Measurements from ENCODE around the gene AOPEP.

AOPEP gene

DNA sequence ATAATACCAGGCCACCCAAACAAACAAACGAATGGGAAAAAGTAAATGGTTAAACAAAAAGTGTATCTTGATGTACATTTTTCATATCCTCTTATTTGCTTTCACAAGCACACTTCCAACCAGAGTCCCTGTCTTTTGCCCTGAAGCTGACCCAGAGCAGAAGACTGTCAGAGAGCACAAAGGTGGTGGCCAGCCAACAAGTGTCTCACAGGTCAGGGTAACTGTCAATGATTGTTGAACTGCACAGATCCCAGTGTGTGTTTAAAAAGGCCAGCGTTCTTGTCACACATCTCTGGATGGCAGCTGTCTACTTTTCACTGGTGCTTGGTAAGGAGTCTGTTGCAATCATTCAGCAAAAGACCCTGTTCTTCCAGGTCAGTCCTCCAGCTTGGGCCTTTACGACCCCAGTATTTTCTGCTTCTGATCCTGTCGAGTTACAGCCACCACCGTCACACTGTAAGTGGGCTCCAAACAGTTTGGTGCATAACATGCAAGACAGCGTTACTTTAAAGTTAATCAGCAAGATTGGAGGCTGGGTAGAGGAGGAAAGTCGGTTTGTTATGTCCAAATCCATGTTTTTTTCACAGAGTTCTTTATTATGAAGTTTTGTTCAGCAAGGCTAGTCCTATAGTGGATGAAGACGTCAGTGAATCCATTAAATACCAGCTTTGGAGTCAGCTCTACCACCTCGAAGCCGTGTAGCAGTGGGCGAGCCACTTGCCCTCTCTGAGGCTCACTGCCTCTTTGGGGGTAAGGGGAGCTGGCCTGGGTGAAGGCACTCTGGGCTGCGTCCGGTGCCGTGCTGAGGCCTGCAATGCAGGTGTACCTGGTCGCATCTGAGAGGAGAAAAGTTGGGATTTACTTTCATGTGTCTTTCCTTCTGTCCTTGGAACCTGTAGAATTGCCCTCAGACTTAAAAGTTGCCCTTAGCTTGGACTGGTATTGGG is 265.7 kb downstream of the AOPEP start:
- CTCF ChIA-PET: no interaction called here
- Histone ChIP-seq H3K27me3 (replicated peaks in 2 of 5; ENCODE audit: control insufficient read depth in 4 of 5, insufficient read depth in 5 of 5, low read length in 4 of 5) (no peaks in the 10 kb centered on the region), H3K27ac (ENCODE audit: insufficient read depth in 1 of 2, low read depth in 1 of 2, low read length in 2 of 2, poor library complexity in 1 of 2, severe bottlenecking in 2 of 2) (no peak overlapping the region), H3K36me3 (ENCODE audit: control insufficient read depth in 4 of 4, insufficient read depth in 4 of 4, low read length in 3 of 4) (peaks cover 0 to 3% (median 0%) of the 10 kb centered on the region in 4 experiments), H3K4me3 (ENCODE audit: control insufficient read depth in 1 of 7, extremely low read depth in 1 of 7, insufficient read depth in 4 of 7, low read depth in 2 of 7, low read length in 6 of 7) (no peak overlapping the region), H3K4me1 (ENCODE audit: control extremely low read depth in 1 of 4, control insufficient read depth in 4 of 4, insufficient read depth in 4 of 4, low read length in 3 of 4) (peaks cover 0 to 6% (median 1%) of the 10 kb centered on the region in 4 experiments), H3K9me3 (ENCODE audit: control extremely low read depth in 1 of 5, control insufficient read depth in 4 of 5, insufficient read depth in 2 of 5, low read depth in 1 of 5, low read length in 4 of 5) (peaks cover 0 to 3% (median 0%) of the 10 kb centered on the region in 5 experiments)
- over 99% methylated on average over 13 of the region's 15 CpGs for WGBS (ENCODE audit: insufficient coverage)
- no peak for DNase-seq
- POLR2A ChIA-PET: no interaction called here

DNA sequence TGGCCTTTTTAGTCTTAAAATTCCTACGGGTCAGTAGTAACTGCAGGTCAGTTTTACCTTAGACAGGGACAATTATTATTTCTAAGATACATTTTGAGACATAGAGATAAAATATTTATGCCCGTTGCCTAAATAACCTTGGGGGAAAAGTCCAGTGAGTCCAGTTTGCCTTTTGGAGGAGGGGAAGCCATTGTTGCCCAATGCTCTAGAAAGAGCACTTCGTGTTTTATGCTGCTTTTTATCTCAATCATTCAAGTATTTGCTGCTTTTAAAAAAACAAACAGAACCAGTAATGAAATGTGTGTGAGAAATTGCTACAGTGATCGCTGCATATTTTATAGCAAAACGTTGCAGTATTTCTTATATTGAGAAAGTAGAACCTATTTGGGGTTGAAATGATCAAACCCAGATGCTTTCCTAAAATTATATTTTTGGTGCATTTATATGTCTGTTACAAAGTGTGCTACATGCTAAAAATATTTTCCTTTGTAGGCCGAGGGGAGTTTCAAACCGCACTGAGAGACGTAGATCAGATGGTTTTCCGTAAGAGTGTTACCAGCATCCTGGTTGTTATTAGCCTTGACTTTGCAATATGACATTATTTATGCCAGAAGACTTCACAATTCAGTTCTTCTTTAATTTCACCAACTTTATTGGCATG is 266.8 kb downstream of the AOPEP start:
- DNase-seq: no peak
- WGBS (ENCODE audit: insufficient coverage): no CpG with 5 or more reads among the region's 9 CpGs
- POLR2A ChIA-PET: no interaction called here
- no peaks in the 10 kb centered on the region for H3K27me3 ChIP-seq (replicated peaks in 2 of 5; ENCODE audit: control insufficient read depth in 4 of 5, insufficient read depth in 5 of 5, low read length in 4 of 5)
- peaks cover 0 to 3% (median 0%) of the 10 kb centered on the region in 5 experiments for H3K9me3 ChIP-seq (ENCODE audit: control extremely low read depth in 1 of 5, control insufficient read depth in 4 of 5, insufficient read depth in 2 of 5, low read depth in 1 of 5, low read length in 4 of 5)
- CTCF ChIA-PET: no interaction called here
- peaks cover 0 to 3% (median 0%) of the 10 kb centered on the region in 4 experiments for H3K36me3 ChIP-seq (ENCODE audit: control insufficient read depth in 4 of 4, insufficient read depth in 4 of 4, low read length in 3 of 4)
- H3K27ac ChIP-seq (ENCODE audit: insufficient read depth in 1 of 2, low read depth in 1 of 2, low read length in 2 of 2, poor library complexity in 1 of 2, severe bottlenecking in 2 of 2): no peak overlapping the region
- no peak overlapping the region for H3K4me3 ChIP-seq (ENCODE audit: control insufficient read depth in 1 of 7, extremely low read depth in 1 of 7, insufficient read depth in 4 of 7, low read depth in 2 of 7, low read length in 6 of 7)
- H3K4me1 ChIP-seq (ENCODE audit: control extremely low read depth in 1 of 4, control insufficient read depth in 4 of 4, insufficient read depth in 4 of 4, low read length in 3 of 4): peaks cover 0 to 6% (median 1%) of the 10 kb centered on the region in 4 experiments

DNA sequence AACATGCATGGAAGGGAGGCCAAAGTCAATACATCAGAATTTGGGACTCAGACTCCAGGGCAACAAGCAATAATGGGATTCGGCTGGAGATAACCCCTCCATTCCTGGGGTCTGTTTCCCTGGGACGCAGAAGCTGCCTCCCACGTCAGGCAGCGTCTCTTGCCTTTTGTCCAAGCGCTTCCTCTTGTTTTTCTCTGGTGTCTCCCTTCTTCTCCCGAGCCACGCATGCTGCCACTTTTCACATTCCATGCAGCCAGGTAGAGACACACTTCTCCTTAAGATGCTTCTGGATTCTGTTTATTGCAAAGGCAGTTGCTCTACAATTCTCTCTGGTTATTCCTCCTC is 267.3 kb downstream of the AOPEP start:
- CTCF ChIA-PET: no interaction called here
- H3K36me3 ChIP-seq (ENCODE audit: control insufficient read depth in 4 of 4, insufficient read depth in 4 of 4, low read length in 3 of 4): peaks cover 0 to 3% (median 0%) of the 10 kb centered on the region in 4 experiments
- H3K27me3 ChIP-seq (replicated peaks in 2 of 5; ENCODE audit: control insufficient read depth in 4 of 5, insufficient read depth in 5 of 5, low read length in 4 of 5): no peaks in the 10 kb centered on the region
- no peak overlapping the region for H3K27ac ChIP-seq (ENCODE audit: insufficient read depth in 1 of 2, low read depth in 1 of 2, low read length in 2 of 2, poor library complexity in 1 of 2, severe bottlenecking in 2 of 2)
- POLR2A ChIA-PET: no interaction called here
- WGBS (ENCODE audit: insufficient coverage): 100% methylated on average over 5 of the region's 7 CpGs
- H3K4me1 ChIP-seq (ENCODE audit: control extremely low read depth in 1 of 4, control insufficient read depth in 4 of 4, insufficient read depth in 4 of 4, low read length in 3 of 4): peaks cover 0 to 6% (median 1%) of the 10 kb centered on the region in 4 experiments
- no peak overlapping the region for H3K4me3 ChIP-seq (ENCODE audit: control insufficient read depth in 1 of 7, extremely low read depth in 1 of 7, insufficient read depth in 4 of 7, low read depth in 2 of 7, low read length in 6 of 7)
- DNase-seq: no peak
- H3K9me3 ChIP-seq (ENCODE audit: control extremely low read depth in 1 of 5, control insufficient read depth in 4 of 5, insufficient read depth in 2 of 5, low read depth in 1 of 5, low read length in 4 of 5): peaks cover 0 to 3% (median 0%) of the 10 kb centered on the region in 5 experiments

DNA sequence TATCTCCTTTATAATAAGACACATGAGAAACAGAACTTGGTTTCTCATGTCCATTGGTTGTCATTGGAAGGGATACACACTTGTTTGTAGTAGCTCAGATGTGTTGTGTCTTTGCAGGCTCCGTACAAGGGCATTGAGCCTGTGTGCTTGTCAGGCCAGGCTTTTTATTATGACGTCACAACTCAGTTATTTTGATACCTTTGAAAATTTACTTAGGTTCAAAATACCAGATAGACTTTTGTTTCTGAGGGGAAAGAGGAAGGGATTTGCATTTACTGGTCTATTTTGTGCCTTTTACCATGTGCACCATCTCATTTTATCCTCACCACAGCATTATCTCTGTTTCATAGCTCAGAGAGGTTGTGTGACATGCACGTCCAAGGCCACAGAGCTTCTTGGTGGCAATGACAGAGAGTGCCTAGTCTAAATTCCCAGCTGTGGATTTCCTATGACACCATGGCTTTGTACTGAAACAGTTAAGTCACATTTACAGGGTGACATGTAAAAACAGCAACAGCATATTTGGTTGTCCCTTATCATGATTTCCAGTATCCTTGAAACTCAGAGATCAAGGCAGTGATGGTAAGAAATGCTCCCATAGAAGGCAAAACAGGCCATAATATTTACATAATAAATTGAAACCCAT is 268.7 kb downstream of the AOPEP start:
- H3K27ac ChIP-seq (ENCODE audit: insufficient read depth in 1 of 2, low read depth in 1 of 2, low read length in 2 of 2, poor library complexity in 1 of 2, severe bottlenecking in 2 of 2): no peak overlapping the region
- POLR2A ChIA-PET: no interaction called here
- no peak for DNase-seq

DNA sequence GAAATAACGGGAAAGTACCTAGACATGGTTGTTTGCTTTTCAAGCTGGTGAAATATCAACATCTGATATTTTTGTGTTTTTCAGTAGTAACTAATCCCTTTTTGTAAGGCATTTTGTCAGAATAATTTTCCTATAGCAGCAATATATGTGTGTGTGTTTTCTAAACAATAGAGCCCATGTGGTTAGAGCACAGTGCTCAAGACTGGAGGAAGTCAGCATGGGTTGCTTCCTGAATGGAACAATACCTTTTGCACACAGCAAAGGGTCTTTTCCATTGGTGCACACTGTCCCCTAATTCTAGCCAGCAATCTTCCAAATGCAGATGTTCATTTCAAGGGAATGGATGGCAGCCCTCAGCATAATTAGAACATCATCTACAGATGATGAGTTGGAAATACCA is 270.1 kb downstream of the AOPEP start:
- no peaks in the 10 kb centered on the region for H3K27me3 ChIP-seq (replicated peaks in 2 of 5; ENCODE audit: control insufficient read depth in 4 of 5, insufficient read depth in 5 of 5, low read length in 4 of 5)
- peaks cover 0 to 12% (median 2%) of the 10 kb centered on the region in 4 experiments for H3K4me1 ChIP-seq (ENCODE audit: control extremely low read depth in 1 of 4, control insufficient read depth in 4 of 4, insufficient read depth in 4 of 4, low read length in 3 of 4)
- CTCF ChIA-PET: interaction anchor here (0.5 to 0.7 kb wide), 2 partner anchors 10 kb away, joined by 3 read pairs; no protein-coding TSS in a partner anchor
- no peak overlapping the region for H3K4me3 ChIP-seq (ENCODE audit: control insufficient read depth in 1 of 7, extremely low read depth in 1 of 7, insufficient read depth in 4 of 7, low read depth in 2 of 7, low read length in 6 of 7)
- H3K9me3 ChIP-seq (ENCODE audit: control extremely low read depth in 1 of 5, control insufficient read depth in 4 of 5, insufficient read depth in 2 of 5, low read depth in 1 of 5, low read length in 4 of 5): no peaks in the 10 kb centered on the region
- DNase-seq: no peak
- no peaks in the 10 kb centered on the region for H3K36me3 ChIP-seq (ENCODE audit: control insufficient read depth in 4 of 4, insufficient read depth in 4 of 4, low read length in 3 of 4)
- POLR2A ChIA-PET: interaction anchor here (0.6 kb wide), 1 partner anchor 18 kb away, joined by 3 read pairs; no protein-coding TSS in a partner anchor
- no peak overlapping the region for H3K27ac ChIP-seq (ENCODE audit: insufficient read depth in 1 of 2, low read depth in 1 of 2, low read length in 2 of 2, poor library complexity in 1 of 2, severe bottlenecking in 2 of 2)
- no CpG with 5 or more reads among the region's 1 CpG for WGBS (ENCODE audit: insufficient coverage)

More for the DNA sequence above, 268.7 kb downstream of the AOPEP start:
- Histone ChIP-seq H3K27me3 (replicated peaks in 2 of 5; ENCODE audit: control insufficient read depth in 4 of 5, insufficient read depth in 5 of 5, low read length in 4 of 5) (no peaks in the 10 kb centered on the region), H3K9me3 (ENCODE audit: control extremely low read depth in 1 of 5, control insufficient read depth in 4 of 5, insufficient read depth in 2 of 5, low read depth in 1 of 5, low read length in 4 of 5) (no peaks in the 10 kb centered on the region), H3K4me3 (ENCODE audit: control insufficient read depth in 1 of 7, extremely low read depth in 1 of 7, insufficient read depth in 4 of 7, low read depth in 2 of 7, low read length in 6 of 7) (no peak overlapping the region), H3K36me3 (ENCODE audit: control insufficient read depth in 4 of 4, insufficient read depth in 4 of 4, low read length in 3 of 4) (no peaks in the 10 kb centered on the region), H3K4me1 (ENCODE audit: control extremely low read depth in 1 of 4, control insufficient read depth in 4 of 4, insufficient read depth in 4 of 4, low read length in 3 of 4) (peaks cover 0 to 12% (median 2%) of the 10 kb centered on the region in 4 experiments)
- CTCF ChIA-PET: interaction anchor here (1.0 kb wide), 1 partner anchor 9 kb away, joined by 3 read pairs; no protein-coding TSS in a partner anchor
- 86% methylated on average over 2 of the region's 3 CpGs for WGBS (ENCODE audit: insufficient coverage)

DNA sequence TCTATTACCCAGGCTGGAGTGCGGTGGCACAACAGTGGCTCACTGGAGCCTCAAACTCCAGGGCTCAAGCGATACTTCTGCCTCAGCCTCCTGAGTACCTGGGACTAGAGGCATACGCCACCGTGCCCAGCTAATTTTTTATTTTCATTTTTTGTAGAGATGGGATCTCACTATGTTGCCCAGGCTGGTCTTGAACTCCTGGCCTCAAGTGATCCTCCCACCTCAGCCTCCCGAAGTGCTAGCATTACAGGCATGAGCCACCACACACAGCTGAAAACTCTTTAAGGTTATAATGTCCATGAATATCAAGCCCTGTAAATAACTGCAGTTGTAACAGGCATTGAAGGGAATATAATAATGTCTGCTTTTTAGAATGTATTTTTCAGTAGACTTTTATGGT is 271.2 kb downstream of the AOPEP start:
- POLR2A ChIA-PET: no interaction called here

More for the DNA sequence above, 271.2 kb downstream of the AOPEP start:
- no peak overlapping the region for H3K4me3 ChIP-seq (ENCODE audit: control insufficient read depth in 1 of 7, extremely low read depth in 1 of 7, insufficient read depth in 4 of 7, low read depth in 2 of 7, low read length in 6 of 7)
- no peaks in the 10 kb centered on the region for H3K36me3 ChIP-seq (ENCODE audit: control insufficient read depth in 4 of 4, insufficient read depth in 4 of 4, low read length in 3 of 4)
- H3K4me1 ChIP-seq (ENCODE audit: control extremely low read depth in 1 of 4, control insufficient read depth in 4 of 4, insufficient read depth in 4 of 4, low read length in 3 of 4): peaks cover 0 to 12% (median 2%) of the 10 kb centered on the region in 4 experiments
- H3K27ac ChIP-seq (ENCODE audit: insufficient read depth in 1 of 2, low read depth in 1 of 2, low read length in 2 of 2, poor library complexity in 1 of 2, severe bottlenecking in 2 of 2): no peak overlapping the region
- H3K27me3 ChIP-seq (replicated peaks in 2 of 5; ENCODE audit: control insufficient read depth in 4 of 5, insufficient read depth in 5 of 5, low read length in 4 of 5): peaks cover 0 to 3% (median 0%) of the 10 kb centered on the region in 5 experiments
- DNase-seq: no peak
- H3K9me3 ChIP-seq (ENCODE audit: control extremely low read depth in 1 of 5, control insufficient read depth in 4 of 5, insufficient read depth in 2 of 5, low read depth in 1 of 5, low read length in 4 of 5): no peaks in the 10 kb centered on the region
- 100% methylated on average over 2 of the region's 5 CpGs for WGBS (ENCODE audit: insufficient coverage)
- CTCF ChIA-PET: no interaction called here
